DOHH2 (cell line): Measurements from ENCODE around the gene TSR1.

ENCODE experiments used
- H3F3A ChIP-seq: fragments of 200-600 bp; sonication (generic), shearing (Covaris generic); 2 replicates; pipeline ENCODE4 v1.6.0; 2016; ENCODE audit warnings: antibody characterized with exemption, mild to moderate bottlenecking; ENCODE audit not compliant: control insufficient read depth, insufficient read depth
- H3K27ac ChIP-seq: fragments of 200-600 bp; sonication (generic); 2 replicates; pipeline ENCODE4 v1.5.1; 2014; ENCODE audit warnings: low read depth, mild to moderate bottlenecking, low read length, moderate library complexity
- H3K27me3 ChIP-seq: fragments of 200-600 bp; sonication (generic); 2 replicates; pipeline ENCODE4 v1.6.1; 2014; ENCODE audit warnings: mild to moderate bottlenecking, low read length, mixed read lengths; ENCODE audit not compliant: control insufficient read depth
- H3K36me3 ChIP-seq: fragments of 200-600 bp; sonication (generic); 2 replicates; pipeline ENCODE4 v1.6.1; 2014; ENCODE audit warnings: mild to moderate bottlenecking, low read length, moderate library complexity, mixed read lengths; ENCODE audit not compliant: control insufficient read depth
- H3K4me1 ChIP-seq: fragments of 200-600 bp; sonication (generic); 2 replicates; pipeline ENCODE4 v1.6.1; 2014; ENCODE audit warnings: mild to moderate bottlenecking, low read length, mixed read lengths; ENCODE audit not compliant: control insufficient read depth
- H3K4me2 ChIP-seq: fragments of 200-600 bp; sonication (generic); 2 replicates; pipeline ENCODE4 v1.6.0; 2014; ENCODE audit warnings: mild to moderate bottlenecking, low read length, moderate library complexity
- H3K4me3 ChIP-seq: fragments of 200-600 bp; sonication (generic); 2 replicates; pipeline ENCODE4 v1.5.1; 2014; ENCODE audit warnings: mild to moderate bottlenecking, low read length, mixed read lengths
- H3K79me2 ChIP-seq: fragments of 200-600 bp; sonication (generic); 2 replicates; pipeline ENCODE4 v1.6.1; 2014; ENCODE audit warnings: mild to moderate bottlenecking, low read length, mixed read lengths; ENCODE audit not compliant: control insufficient read depth
- H3K9me2 ChIP-seq: fragments of 200-600 bp; sonication (generic); replicated peaks from 2 replicates; pipeline ENCODE4 v1.6.1; 2014; ENCODE audit warnings: mild to moderate bottlenecking, low read length, mixed read lengths; ENCODE audit not compliant: control insufficient read depth
- H3K9me3 ChIP-seq: fragments of 200-600 bp; sonication (generic); 2 replicates; pipeline ENCODE4 v1.6.1; 2014; ENCODE audit warnings: antibody characterized with exemption, low read length, mixed read lengths; ENCODE audit not compliant: control insufficient read depth, insufficient read depth
- H4K20me1 ChIP-seq: fragments of 200-600 bp; sonication (generic); 2 replicates; pipeline ENCODE4 v1.6.0; 2014; ENCODE audit warnings: low read depth, mild to moderate bottlenecking, antibody characterized with exemption, low read length, moderate library complexity; ENCODE audit not compliant: control insufficient read depth, insufficient read depth
- EZH2phosphoT487 ChIP-seq: fragments of 200-600 bp; sonication (generic); IDR thresholded peaks from 2 replicates; pipeline ENCODE4 v1.6.1; 2017; ENCODE audit warnings: borderline replicate concordance, mild to moderate bottlenecking, antibody characterized with exemption, low read length, moderate library complexity, mixed read lengths
- TF ChIP-seq, protein P1 (sequence below): fragments of 200-600 bp; sonication (generic); IDR thresholded peaks from one replicate; pipeline ENCODE4 v1.5.1; 2014; ENCODE audit warnings: antibody characterized with exemption, mild to moderate bottlenecking, low read depth, low read length; ENCODE audit not compliant: poor library complexity, severe bottlenecking

The TSR1 gene

GRCh38 chr17:2368359-2368758, 32.1 kb upstream of the TSR1 start:
- H3K4me2 ChIP-seq: no peak overlapping the region
- no peaks in the 10 kb centered on the region for H3K4me1 ChIP-seq
- no peaks in the 10 kb centered on the region for H3K79me2 ChIP-seq
- no peaks in the 10 kb centered on the region for H4K20me1 ChIP-seq
- no peaks in the 10 kb centered on the region for H3K36me3 ChIP-seq
- H3K27me3 ChIP-seq: no peaks in the 10 kb centered on the region
- no peaks in the 10 kb centered on the region for H3K9me2 ChIP-seq
- H3K9me3 ChIP-seq: no peaks in the 10 kb centered on the region
- no peak for TF ChIP-seq EZH2phosphoT487
- TF ChIP-seq, protein P1, sequence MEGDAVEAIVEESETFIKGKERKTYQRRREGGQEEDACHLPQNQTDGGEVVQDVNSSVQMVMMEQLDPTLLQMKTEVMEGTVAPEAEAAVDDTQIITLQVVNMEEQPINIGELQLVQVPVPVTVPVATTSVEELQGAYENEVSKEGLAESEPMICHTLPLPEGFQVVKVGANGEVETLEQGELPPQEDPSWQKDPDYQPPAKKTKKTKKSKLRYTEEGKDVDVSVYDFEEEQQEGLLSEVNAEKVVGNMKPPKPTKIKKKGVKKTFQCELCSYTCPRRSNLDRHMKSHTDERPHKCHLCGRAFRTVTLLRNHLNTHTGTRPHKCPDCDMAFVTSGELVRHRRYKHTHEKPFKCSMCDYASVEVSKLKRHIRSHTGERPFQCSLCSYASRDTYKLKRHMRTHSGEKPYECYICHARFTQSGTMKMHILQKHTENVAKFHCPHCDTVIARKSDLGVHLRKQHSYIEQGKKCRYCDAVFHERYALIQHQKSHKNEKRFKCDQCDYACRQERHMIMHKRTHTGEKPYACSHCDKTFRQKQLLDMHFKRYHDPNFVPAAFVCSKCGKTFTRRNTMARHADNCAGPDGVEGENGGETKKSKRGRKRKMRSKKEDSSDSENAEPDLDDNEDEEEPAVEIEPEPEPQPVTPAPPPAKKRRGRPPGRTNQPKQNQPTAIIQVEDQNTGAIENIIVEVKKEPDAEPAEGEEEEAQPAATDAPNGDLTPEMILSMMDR: no peak
- H3F3A ChIP-seq: no peaks in the 10 kb centered on the region
- H3K4me3 ChIP-seq: no peak overlapping the region
- H3K27ac ChIP-seq: no peak overlapping the region

GRCh38 chr17:2366747-2367494, 30.7 kb upstream of the TSR1 start:
- Histone ChIP-seq H3K27me3 (no peaks in the 10 kb centered on the region), H4K20me1 (no peaks in the 10 kb centered on the region), H3K27ac (no peak overlapping the region), H3K9me3 (no peaks in the 10 kb centered on the region), H3K79me2 (no peaks in the 10 kb centered on the region), H3K4me2 (no peak overlapping the region), H3K36me3 (no peaks in the 10 kb centered on the region), H3K4me3 (no peak overlapping the region), H3K4me1 (no peaks in the 10 kb centered on the region), H3F3A (no peaks in the 10 kb centered on the region), H3K9me2 (no peaks in the 10 kb centered on the region)
- no peak for TF ChIP-seq EZH2phosphoT487
- TF ChIP-seq, protein P1: no peak

DNA sequence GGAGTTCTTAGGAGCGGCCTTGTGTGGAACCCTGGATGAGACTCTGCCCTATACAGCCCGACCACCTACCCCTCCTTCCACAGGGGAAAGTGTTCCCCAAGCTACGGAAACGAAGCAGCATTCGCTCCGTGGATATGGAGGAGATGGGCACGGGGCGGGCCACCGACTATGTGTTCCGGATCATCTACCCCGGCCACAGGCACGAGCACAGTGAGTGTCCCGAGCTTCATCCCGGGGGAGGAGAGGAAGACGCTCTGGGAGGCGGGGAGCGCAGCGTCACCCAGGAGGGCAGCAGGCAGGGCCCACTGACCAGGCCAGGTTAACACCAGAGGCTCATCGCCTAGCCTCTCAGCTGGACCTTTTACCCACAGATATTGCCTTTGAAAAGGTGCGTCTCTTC, 28.9 kb upstream of the TSR1 start:
- Histone ChIP-seq H3K9me3 (no peaks in the 10 kb centered on the region), H3K27ac (no peak overlapping the region)

More for the DNA sequence above, 28.9 kb upstream of the TSR1 start:
- Histone ChIP-seq H4K20me1 (no peaks in the 10 kb centered on the region), H3F3A (no peaks in the 10 kb centered on the region), H3K9me2 (no peaks in the 10 kb centered on the region), H3K4me2 (no peak overlapping the region), H3K79me2 (no peaks in the 10 kb centered on the region), H3K36me3 (no peaks in the 10 kb centered on the region), H3K4me1 (no peaks in the 10 kb centered on the region), H3K4me3 (no peak overlapping the region), H3K27me3 (no peaks in the 10 kb centered on the region)
- TF ChIP-seq, protein P1: no peak
- TF ChIP-seq EZH2phosphoT487: no peak
